IPS-11a (cell line): ENCODE results near the gene APAF1.

Source experiments
- H3K4me3 ChIP-seq: one replicate; pipeline ENCODE4 v1.5.1; 2013; ENCODE audit warnings: low read depth, low read length, control low read depth

APAF1 gene

GRCh38 chr12:98656289-98657101, 11.4 kb downstream of the APAF1 start:
- H3K4me3 ChIP-seq = no peak overlapping the region

DNA sequence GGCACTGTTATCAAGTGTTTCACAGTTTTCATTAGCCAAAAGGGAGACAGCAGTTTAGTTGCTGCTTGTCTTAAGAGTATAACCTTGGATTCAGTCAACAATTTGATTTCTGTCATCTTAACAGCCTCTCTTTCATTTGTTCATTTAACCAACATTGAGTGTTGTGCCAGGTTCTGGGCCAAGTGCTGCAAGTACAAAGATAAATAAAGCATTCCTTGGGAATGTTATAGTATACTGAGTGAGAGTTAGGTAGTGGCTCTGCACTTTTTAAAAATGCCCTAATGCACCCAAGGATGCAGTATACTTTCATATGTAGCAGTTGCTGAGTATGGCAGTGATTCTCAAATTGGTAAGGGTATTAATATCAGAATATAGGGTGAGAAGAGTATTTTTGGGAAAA, 15.4 kb downstream of the APAF1 start:
- H3K4me3 ChIP-seq = no peak overlapping the region

GRCh38 chr12:98669751-98670150, 24.7 kb downstream of the APAF1 start:
- H3K4me3 ChIP-seq = no peak overlapping the region

- H3K4me3 ChIP-seq = no peak overlapping the region
These were observed 26.4 kb downstream of the APAF1 start for GRCh38 chr12:98671459-98671858.

DNA sequence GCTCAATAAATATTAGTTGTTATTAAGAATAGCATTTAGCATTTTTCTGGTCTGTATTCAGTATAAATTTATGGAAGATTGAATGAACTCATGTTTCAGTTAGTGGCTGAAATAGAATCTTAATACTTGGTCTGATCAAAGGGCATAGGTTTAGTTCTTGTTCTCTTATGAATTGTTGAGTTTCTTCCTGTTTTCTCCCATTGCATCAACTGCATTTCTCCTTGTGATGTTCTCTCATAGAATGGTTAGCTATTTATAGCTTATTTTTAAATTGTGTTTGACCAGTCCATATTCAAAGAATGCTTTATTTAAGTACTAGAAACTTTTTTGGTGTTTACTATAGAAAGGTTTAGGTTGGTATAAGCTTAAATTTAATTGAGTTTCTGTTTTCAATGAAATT, 29.8 kb downstream of the APAF1 start:
- H3K4me3 ChIP-seq = no peak overlapping the region

DNA sequence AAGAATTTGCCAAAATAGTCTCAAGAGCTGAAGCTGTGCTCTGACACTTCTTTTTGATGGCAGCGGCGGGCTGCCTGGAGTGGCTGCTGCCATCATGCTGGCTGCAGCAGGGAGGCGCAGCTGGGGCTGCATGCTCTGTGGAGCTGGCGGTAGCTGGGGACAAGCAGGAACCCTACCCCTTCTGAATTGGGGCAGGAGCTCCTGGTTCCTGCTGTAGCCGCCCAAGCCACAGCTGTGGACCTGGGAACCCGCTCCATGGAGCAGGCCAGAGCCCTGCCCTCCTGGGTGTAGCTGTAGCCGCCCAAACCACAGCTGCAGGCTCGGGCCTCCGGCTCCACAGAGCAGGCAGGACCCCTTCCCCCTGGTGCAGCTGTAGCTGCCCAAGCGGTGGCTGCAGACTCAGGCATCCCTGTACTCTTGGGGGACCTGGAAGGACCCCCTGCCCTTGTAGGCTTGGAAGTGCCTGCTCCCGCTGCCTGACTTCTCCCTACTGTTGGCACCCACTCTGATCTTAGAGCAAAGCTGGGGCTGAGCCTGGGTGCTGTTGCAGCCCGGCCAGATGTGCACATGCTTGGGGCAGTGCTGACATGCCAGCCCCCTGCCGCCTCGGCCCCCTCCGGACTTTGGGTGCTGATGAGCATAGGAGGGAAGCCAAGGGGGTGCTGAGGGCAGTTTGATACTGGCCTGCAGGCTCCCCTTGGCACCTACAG, 33.3 kb downstream of the APAF1 start:
- H3K4me3 ChIP-seq = no peak overlapping the region

DNA sequence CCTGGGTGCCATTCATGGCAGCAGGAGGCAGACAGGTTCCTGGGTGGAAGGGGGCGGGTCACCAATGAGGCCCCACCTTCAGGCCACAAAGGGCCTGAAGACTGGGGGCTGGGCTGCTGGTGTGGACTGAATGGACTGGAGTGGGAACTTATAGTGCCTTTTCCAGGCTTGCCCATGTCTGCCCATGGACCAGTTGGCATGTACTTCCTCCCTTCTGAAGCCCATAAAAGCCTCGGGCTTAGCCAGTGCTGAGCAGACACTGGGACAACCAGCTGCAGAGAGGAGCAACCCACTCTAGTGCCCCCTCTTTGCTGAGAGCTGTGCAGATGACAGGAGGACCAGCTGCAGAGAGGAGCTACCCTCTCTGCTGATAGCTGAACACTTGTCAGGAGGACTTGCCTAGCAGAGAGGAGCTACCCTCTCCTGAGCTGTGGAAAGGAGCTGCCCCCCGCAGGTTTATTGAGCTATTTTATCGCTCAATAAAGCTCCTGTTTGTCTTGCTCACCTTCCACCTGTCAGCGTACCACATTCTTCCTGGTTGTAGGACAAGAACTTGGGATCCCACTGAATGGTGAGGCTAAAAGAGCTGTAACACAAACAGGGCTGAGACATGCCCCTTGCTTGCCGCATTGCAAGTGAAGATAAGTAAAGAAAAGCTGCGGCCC, 34.0 kb downstream of the APAF1 start:
- no peak overlapping the region for H3K4me3 ChIP-seq

DNA sequence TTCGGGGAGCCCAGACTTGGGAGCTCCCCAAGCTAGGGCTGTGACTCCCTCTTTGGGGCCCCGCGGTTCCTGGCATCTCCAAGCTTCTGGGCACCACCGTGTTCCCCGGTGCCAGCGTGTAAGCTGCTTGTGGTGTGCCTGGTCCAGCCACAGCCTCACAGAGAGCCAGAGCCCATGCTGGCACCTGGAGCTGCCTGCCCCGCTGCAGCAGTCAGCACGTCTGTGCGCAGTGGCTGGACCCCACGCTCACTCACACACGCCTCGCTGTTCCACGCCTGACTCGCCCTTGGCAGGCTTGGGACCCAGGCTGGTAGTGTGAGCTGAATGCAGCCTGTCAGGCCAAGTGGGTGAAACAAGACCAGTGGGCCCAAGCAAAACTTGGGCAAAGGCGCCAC, 34.5 kb downstream of the APAF1 start:
- no peak overlapping the region for H3K4me3 ChIP-seq

DNA sequence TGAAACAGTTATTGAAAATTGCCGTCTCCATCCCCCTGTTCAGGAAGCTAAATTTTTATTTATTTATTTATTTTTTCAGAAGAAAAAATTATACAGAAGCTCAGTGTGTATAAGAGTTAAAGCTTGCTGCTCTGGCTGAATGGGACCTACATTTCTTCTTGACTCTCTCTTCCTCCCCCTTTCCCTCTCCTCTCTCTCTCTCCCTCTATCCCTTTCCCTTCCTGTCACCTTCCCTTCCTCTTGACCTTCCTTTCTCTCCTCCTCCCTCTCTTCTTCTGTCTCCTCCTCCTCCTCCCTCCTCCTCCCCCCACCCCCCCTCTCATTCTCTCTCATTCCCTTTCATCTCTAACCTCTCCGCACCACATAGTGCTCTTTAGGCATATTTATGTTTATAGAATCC, 39.1 kb downstream of the APAF1 start:
- H3K4me3 ChIP-seq = no peak overlapping the region

GRCh38 chr12:98686603-98687002, 41.5 kb downstream of the APAF1 start:
- H3K4me3 ChIP-seq = no peak overlapping the region

GRCh38 chr12:98691351-98691750, 46.3 kb downstream of the APAF1 start:
- no peak overlapping the region for H3K4me3 ChIP-seq

GRCh38 chr12:98696036-98696646, 51.1 kb downstream of the APAF1 start:
- H3K4me3 ChIP-seq = no peak overlapping the region

DNA sequence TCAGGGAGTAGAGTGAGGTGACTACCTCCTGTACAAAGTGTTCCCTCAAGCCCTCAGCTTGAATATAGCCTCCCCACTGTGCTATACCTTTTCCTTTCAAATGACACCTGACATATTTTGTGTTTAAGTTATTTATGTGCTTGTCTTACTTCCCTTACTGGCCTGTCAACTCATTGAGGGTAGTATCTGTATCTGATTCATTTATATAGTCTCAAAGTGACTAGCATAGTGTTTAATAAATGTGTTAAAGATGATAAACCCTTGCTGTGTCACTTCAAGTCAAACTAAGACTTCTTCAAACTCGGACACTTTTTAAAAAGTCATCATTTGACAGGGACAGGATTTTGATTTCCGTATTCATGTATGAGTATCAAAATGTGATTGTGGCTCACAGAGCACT, 52.1 kb downstream of the APAF1 start:
- no peak overlapping the region for H3K4me3 ChIP-seq

DNA sequence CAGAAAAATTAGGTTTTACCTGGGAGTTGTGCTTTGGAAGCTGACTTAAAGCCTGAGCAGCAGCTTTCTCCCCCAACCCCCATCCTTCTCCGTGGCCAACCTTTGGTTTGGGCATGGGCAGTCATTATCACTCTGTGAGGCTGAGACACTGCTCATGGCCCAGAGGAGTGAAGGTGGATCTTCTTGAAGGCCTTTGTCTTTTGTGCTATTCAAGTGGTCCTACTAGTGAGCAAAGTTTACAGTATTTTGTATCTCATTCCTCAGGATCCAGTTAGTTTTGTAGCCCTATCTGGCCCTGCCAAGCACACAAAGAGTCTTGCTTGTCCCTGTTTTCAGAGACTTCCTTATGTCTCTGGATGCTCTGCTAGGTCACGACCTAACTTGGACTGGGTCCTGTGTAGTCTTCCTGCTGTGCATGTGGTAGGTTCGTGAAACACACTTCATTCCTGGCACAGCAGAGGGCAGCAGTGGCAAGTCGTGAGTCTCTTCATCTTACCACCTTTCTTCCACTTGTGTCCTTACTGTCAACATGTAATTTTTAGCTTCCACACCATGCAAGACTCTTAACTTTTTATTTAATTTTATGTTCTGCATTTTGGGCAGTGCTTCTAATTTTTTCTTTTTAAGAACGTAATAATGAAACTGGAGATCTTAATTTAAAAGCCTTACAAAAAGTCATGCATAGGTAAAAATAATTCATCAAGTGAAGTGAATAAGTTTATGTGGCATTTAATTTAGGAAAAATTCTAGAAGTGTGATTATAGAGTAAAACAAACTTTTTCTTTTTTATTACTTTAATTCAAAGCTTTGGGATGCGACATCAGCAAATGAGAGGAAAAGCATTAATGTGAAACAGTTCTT, 53.7 kb downstream of the APAF1 start:
- no peak overlapping the region for H3K4me3 ChIP-seq

- no peak overlapping the region for H3K4me3 ChIP-seq
These were observed 54.5 kb downstream of the APAF1 start for GRCh38 chr12:98699586-98699985.

- no peak overlapping the region for H3K4me3 ChIP-seq
These were observed 56.1 kb downstream of the APAF1 start for GRCh38 chr12:98701166-98701565.

DNA sequence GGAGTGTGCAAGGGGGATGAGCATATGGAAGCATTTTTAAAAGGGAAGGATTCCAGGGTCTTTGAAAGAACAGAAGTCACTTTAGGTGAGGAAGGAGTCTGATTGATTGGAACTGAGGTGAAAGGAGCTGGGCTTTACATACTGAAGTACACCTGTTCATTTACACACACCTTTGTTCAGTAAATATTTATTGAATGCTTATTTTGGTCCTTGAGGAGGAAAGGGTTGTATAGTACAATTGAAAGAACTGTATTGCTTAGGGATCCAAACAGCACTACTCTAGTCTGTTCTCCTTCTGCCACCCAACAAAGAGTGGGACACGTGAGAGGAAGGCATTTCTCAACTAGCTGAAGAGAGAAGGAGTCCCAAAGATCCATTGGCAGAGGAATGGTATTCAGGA, 63.9 kb downstream of the APAF1 start:
- no peak overlapping the region for H3K4me3 ChIP-seq

- H3K4me3 ChIP-seq = no peak overlapping the region
These were observed 69.3 kb downstream of the APAF1 start for GRCh38 chr12:98714426-98714825.

DNA sequence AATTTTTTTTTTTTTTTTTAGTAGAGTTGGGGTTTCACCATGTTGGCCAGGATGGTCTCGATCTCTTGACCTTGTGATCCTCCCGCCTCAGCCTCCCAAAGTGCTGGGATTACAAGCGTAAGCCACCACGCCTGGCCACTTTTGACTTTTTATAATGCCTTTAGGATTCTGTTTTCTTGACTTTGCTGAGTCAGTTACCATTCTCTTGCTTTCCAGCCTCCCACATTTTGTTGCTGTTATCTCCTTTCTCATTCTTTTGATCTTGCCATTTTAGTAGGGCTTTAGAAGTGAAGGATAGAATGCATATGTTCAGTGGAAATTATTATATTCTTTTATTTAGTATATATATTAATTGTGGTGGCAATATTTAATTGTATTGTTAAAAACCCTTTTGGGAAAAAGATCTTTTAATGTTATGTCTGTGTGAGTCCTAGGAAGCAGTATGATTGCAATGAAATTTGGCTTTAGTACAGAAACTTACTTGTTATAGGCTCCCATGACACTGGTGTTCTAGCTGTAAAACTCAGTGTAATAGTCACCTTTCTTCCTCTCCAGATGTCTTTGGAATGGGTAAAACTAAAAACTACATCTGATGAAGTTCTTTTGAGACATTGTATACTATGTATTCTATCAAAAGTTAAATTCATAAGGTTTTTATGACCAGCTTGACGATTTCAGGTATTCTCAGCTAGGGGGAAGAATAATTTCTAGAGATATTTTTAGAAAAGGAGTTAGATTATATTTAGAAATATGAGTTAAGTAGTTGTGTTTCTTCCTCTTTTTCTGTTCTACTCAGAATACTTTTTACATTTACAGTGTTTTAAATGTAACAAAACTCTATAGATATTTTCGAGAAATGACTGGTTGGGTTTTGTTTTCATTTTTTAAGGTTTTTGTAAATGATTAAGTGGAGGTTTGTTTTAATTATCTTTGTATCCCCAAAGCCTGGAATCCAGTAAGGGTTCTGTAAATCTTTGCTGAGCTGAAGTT, 74.7 kb downstream of the APAF1 start:
- no peak overlapping the region for H3K4me3 ChIP-seq
